HL-60 (cell line): ENCODE results near the gene SVEP1.

Experiments used
- DNase-seq, 2 experiments: peaks; one replicate each; pipeline ENCODE4 v3.0.0-alpha.2; 2010 to 2020; ENCODE audit warnings: low read depth in 1 of 2, low spot score in 1 of 2
- H3K27ac ChIP-seq: fragments of 250-450 bp; sonication (Bioruptor Pico); replicated peaks from 2 replicates; pipeline ENCODE4 v1.5.1; 2020; ENCODE audit warnings: mild to moderate bottlenecking, moderate library complexity
- H3K27me3 ChIP-seq: fragments of 250-450 bp; sonication (Bioruptor Pico); 2 replicates; pipeline ENCODE4 v1.5.1; 2021; ENCODE audit warnings: mild to moderate bottlenecking, moderate library complexity; ENCODE audit not compliant: insufficient read depth, poor library complexity, severe bottlenecking
- H3K4me3 ChIP-seq: replicated peaks from 2 replicates; pipeline ENCODE4 v1.5.1; 2011; ENCODE audit warnings: mild to moderate bottlenecking, control low read depth, low read length; ENCODE audit not compliant: insufficient read depth
- GABPA ChIP-seq: IDR thresholded peaks from 2 replicates; pipeline ENCODE4 v1.6.1; 2012; ENCODE audit warnings: low read depth
- POLR2AphosphoS5 ChIP-seq: IDR thresholded peaks from 2 replicates; pipeline ENCODE4 v1.6.1; 2012; ENCODE audit warnings: low read depth
- REST ChIP-seq: IDR thresholded peaks from 2 replicates; pipeline ENCODE4 v1.6.1; 2012; ENCODE audit warnings: low read depth; ENCODE audit not compliant: insufficient replicate concordance
- SPI1 ChIP-seq: IDR thresholded peaks from 2 replicates; pipeline ENCODE4 v1.6.1; 2012; ENCODE audit warnings: low read depth, mild to moderate bottlenecking, borderline replicate concordance
- TF ChIP-seq, protein P1 (sequence below): IDR thresholded peaks from one replicate; pipeline ENCODE4 v1.5.1; 2011; ENCODE audit warnings: low read length, control low read depth, inconsistent platforms; ENCODE audit not compliant: insufficient read depth

Gene SVEP1

GRCh38 chr9:110606179-110606790 is 26.7 kb upstream of the SVEP1 start:
- no peak for DNase-seq
- Histone ChIP-seq H3K27me3 (no peaks in the 10 kb centered on the region), H3K4me3 (no peak overlapping the region), H3K27ac (no peak overlapping the region)
- TF ChIP-seq GABPA (no peak), REST (no peak), POLR2AphosphoS5 (no peak), SPI1 (no peak)
- TF ChIP-seq, protein P1, sequence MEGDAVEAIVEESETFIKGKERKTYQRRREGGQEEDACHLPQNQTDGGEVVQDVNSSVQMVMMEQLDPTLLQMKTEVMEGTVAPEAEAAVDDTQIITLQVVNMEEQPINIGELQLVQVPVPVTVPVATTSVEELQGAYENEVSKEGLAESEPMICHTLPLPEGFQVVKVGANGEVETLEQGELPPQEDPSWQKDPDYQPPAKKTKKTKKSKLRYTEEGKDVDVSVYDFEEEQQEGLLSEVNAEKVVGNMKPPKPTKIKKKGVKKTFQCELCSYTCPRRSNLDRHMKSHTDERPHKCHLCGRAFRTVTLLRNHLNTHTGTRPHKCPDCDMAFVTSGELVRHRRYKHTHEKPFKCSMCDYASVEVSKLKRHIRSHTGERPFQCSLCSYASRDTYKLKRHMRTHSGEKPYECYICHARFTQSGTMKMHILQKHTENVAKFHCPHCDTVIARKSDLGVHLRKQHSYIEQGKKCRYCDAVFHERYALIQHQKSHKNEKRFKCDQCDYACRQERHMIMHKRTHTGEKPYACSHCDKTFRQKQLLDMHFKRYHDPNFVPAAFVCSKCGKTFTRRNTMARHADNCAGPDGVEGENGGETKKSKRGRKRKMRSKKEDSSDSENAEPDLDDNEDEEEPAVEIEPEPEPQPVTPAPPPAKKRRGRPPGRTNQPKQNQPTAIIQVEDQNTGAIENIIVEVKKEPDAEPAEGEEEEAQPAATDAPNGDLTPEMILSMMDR: no peak

DNA sequence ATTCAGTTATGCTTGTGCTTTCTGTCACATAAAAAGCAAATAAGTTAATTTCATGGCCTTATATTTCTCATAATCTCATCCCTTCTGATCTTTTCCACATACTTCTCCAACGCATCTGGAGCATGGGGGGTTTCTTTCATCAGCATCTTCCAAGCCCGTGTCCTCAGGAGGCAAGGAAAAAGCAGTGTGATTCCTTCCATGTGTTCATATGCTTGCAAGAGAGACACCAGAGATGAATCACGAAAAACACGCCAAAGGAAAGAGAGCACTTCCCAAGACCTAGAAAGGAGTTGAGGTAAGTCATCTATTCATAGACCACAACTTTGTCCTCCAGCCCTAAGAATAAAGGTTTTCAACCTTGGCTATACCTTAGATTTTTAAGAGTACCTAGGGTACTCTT is 26.0 kb upstream of the SVEP1 start:
- Histone ChIP-seq H3K27me3 (no peaks in the 10 kb centered on the region), H3K27ac (no peak overlapping the region), H3K4me3 (no peak overlapping the region)
- TF ChIP-seq SPI1 (no peak), REST (no peak), POLR2AphosphoS5 (no peak), GABPA (no peak)
- TF ChIP-seq, protein P1: no peak
- no peak for DNase-seq

- Histone ChIP-seq H3K4me3 (no peak overlapping the region), H3K27me3 (no peaks in the 10 kb centered on the region), H3K27ac (peak overlapping the region; percentile 54)
- TF ChIP-seq SPI1 (peak; percentile 47; the same call in 1 of the 2 replicates), REST (no peak)
- peak; percentile 34 to 60 for DNase-seq
Measured at GRCh38 chr9:110604171-110604601, 24.6 kb upstream of the SVEP1 start.

DNA sequence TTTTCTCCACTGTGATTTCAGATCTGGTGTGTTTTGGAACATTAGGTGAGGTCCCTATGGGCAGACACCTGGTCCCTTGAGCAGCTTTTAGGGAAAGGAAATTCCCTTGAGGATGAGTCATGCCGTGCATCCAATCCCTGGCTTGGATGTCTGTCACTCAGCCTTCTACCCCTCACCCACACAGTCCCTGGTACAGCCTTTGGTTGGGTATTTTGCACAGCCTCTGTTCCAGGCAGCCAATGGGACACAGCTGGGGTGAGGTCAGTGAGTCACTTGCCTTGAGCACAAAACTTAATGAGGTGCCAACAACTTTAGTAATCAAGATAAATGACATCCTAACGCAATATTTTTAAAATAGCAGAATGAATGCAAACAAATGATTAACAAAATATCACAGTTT is 22.7 kb upstream of the SVEP1 start:
- TF ChIP-seq REST: no peak
- TF ChIP-seq POLR2AphosphoS5: no peak
- no peak for TF ChIP-seq SPI1
- TF ChIP-seq, protein P1: no peak
- no peak for TF ChIP-seq GABPA
- H3K27me3 ChIP-seq: no peaks in the 10 kb centered on the region
- no peak overlapping the region for H3K4me3 ChIP-seq
- DNase-seq: no peak
- no peak overlapping the region for H3K27ac ChIP-seq
